Spleen (tissue), 11 donors: ENCODE measurements around the gene AFAP1L1. TPM values are rescaled to one million over a fixed set of nuclear protein-coding genes. Genes with fewer than 3 reads are reported as not detected.
"Not testable (repeated sequence)": the region's sequence is repeated elsewhere in the genome, so short reads cannot be mapped to it uniquely, and the experiment has no call there.

Experiments
- DNase-seq: peaks from one replicate; pipeline ENCODE4 v3.0.0-alpha.2; 2020
- H3K27ac ChIP-seq, 8 donors: fragments of 200-600 bp; sonication (generic) in 7 of 8; 1 replicate in 4 of 8; 2 replicates in 4 of 8; pipeline versions ENCODE4 v1.5.0 to v1.8.0; 2016 to 2021; ENCODE audit warnings: inconsistent platforms in 4 of 8, mild to moderate bottlenecking in 4 of 8, moderate library complexity in 1 of 8
- H3K27me3 ChIP-seq, 7 donors: fragments of 200-600 bp; sonication (generic) in 6 of 7; replicated peaks in 1 of 7; 1 replicate in 4 of 7; 2 replicates in 3 of 7; pipeline versions ENCODE4 v1.5.0 to v1.8.0; 2016 to 2021; ENCODE audit warnings: inconsistent platforms in 3 of 7, mild to moderate bottlenecking in 1 of 7
- H3K36me3 ChIP-seq, 6 donors: fragments of 200-600 bp; sonication (generic) in 5 of 6; 1 replicate in 4 of 6; 2 replicates in 2 of 6; pipeline versions ENCODE4 v1.5.0 to v1.8.0; 2016 to 2021; ENCODE audit warnings: inconsistent platforms in 2 of 6
- H3K4me1 ChIP-seq, 6 donors: fragments of 200-600 bp; sonication (generic) in 5 of 6; 1 replicate in 3 of 6; 2 replicates in 3 of 6; pipeline versions ENCODE4 v1.5.0 to v1.8.0; 2016 to 2021; ENCODE audit warnings: inconsistent platforms in 3 of 6
- H3K4me3 ChIP-seq, 8 donors: fragments of 200-600 bp; sonication (generic) in 7 of 8; 1 replicate in 4 of 8; 2 replicates in 4 of 8; pipeline versions ENCODE4 v1.5.0 to v1.8.0; 2016 to 2021; ENCODE audit warnings: inconsistent platforms in 4 of 8, mild to moderate bottlenecking in 4 of 8, moderate library complexity in 2 of 8
- H3K9me3 ChIP-seq, 8 donors: fragments of 200-600 bp; sonication (generic) in 7 of 8; 1 replicate in 4 of 8; 2 replicates in 4 of 8; pipeline versions ENCODE4 v1.5.0 to v1.8.0; 2016 to 2021; ENCODE audit warnings: inconsistent platforms in 4 of 8
- CTCF ChIP-seq, 11 experiments: fragments of 200-600 bp in 7 of 11; fragments of 450-650 bp in 4 of 11; sonication (generic) in 4 of 11; IDR thresholded peaks in 8 of 11; conservative IDR thresholded peaks in 3 of 11; 1 replicate in 7 of 11; 2 replicates in 4 of 11; pipeline versions ENCODE4 v1.4.0 to v1.8.0; 2016 to 2021; ENCODE audit warnings: antibody characterized with exemption in 11 of 11, inconsistent platforms in 4 of 11, mild to moderate bottlenecking in 1 of 11
- POLR2A ChIP-seq, 3 donors: fragments of 450-650 bp; IDR thresholded peaks; one replicate each; pipeline ENCODE4 v1.5.1; 2017; ENCODE audit warnings: antibody characterized with exemption in 3 of 3, mild to moderate bottlenecking in 1 of 3
- POLR2AphosphoS5 ChIP-seq, 3 donors: sonication (generic); formaldehyde crosslinking; IDR thresholded peaks; one replicate each; pipeline ENCODE4 v1.5.1; 2017; ENCODE audit warnings: antibody characterized with exemption in 3 of 3
- WGBS, 5 donors: extraction: QIAGEN DNeasy Blood & Tissue Kit in 3 of 5; methylation state at CpG; one replicate each; pipeline versions ENCODE4 v1.1.5 to v1.1.7; 2013 to 2018; 5-methylcytosine and 5-hydroxymethylcytosine counted together
- intact Hi-C: fragments of 100-400 bp; cut with DNase I; formaldehyde crosslinking; loops from one replicate; pipeline ENCODE4 v1.15.0; 2023; ENCODE audit warnings: low total_unique reads
- polyA plus RNA-seq, 3 donors: library from polyadenylated mRNA; stranded (reverse); fragments of 200-250 nt; gene quantifications; one replicate each; pipeline ENCODE4 v1.2.1, GENCODE V29; 2013
- total RNA-seq, 7 donors: library from RNA; depleted of rRNA in 3 of 7; stranded (reverse); fragments of >200 nt in 3 of 7; fragmentation: NEBNext Ultra II Directional in 4 of 7; extraction: Animal tissue kit (Norgen Biotek cat#: 25700) in 4 of 7; gene quantifications; one replicate each; pipeline versions ENCODE4 v1.1.0 to v1.2.1, GENCODE V29; 2016 to 2021
- donor health status: healthy with polysubstance abuse.
- donor health status: DM: no; HTN: no; CAD: no; lungs with moderate emphysema.
- donor health status: DM: no; HTN: no; CAD: no.
- donor health status: Bipolar disorder and iron deficiency.
- donor health status: healthy.
- donor health status: DM: no; HTN: no; CAD: no.
- donor health status: DM: yes; HTN: yes; CAD: no.

The AFAP1L1 gene
- total and polyA plus RNA-seq, 10 donors, result 1.7 to 21.8 (median 10.3) TPM

GRCh38 chr5:149271195-149271715, 404 bp upstream of the AFAP1L1 start:
- peak overlapping the region in 5 of 8 donors; percentile 41 to 70 (median 69) for H3K27ac ChIP-seq
- H3K36me3 ChIP-seq, result no peaks in the 10 kb centered on the region
- peak in 1 of 3 donors; percentile 54 for TF ChIP-seq POLR2AphosphoS5 (IDR thresholded peaks at IDR 0.05)
- no peak for TF ChIP-seq POLR2A (IDR thresholded peaks at IDR 0.05)
- peaks cover 0 to 42% (median 11%) of the 10 kb centered on the region in 7 donors for H3K27me3 ChIP-seq
- peaks cover 6 to 30% (median 22%) of the 10 kb centered on the region in 8 donors for H3K9me3 ChIP-seq
- 7 to 23% (median 9%) methylated on average over 15 to 40 of the region's 40 CpGs for WGBS, 5 donors
- intact Hi-C loops, result no loop called here
- no peak for DNase-seq
- H3K4me1 ChIP-seq, result peaks cover 0 to 37% (median 23%) of the 10 kb centered on the region in 6 donors
- H3K4me3 ChIP-seq, result peak overlapping the region in 7 of 8 donors; percentile 46 to 77 (median 52)

GRCh38 chr5:149272781-149273180, 1.1 kb downstream of the AFAP1L1 start:
- H3K36me3 ChIP-seq, DNase-seq, intact Hi-C loops: not testable (repeated sequence)
- H3K4me1 ChIP-seq, result peaks cover 0 to 37% (median 23%) of the 10 kb centered on the region in 6 donors
- peaks cover 6 to 24% (median 17%) of the 10 kb centered on the region in 8 donors for H3K9me3 ChIP-seq
- H3K27ac ChIP-seq, result peak overlapping the region in 2 of 8 donors; percentile 59 to 70
- H3K4me3 ChIP-seq, result peak overlapping the region in 7 of 8 donors; percentile 40 to 77 (median 52)
- WGBS, 5 donors, result 61 to 73% (median 64%) methylated on average over 13 to 16 of the region's 16 CpGs
- H3K27me3 ChIP-seq, result peaks cover 0 to 39% (median 11%) of the 10 kb centered on the region in 7 donors

GRCh38 chr5:149273237-149273636, 1.6 kb downstream of the AFAP1L1 start:
- peaks cover 0 to 39% (median 11%) of the 10 kb centered on the region in 7 donors for H3K27me3 ChIP-seq

GRCh38 chr5:149273950-149274349, 2.3 kb downstream of the AFAP1L1 start:
- whole genome bisulfite sequencing, 5 donors, result 62 to 79% (median 76%) methylated on average over 3 of the region's 3 CpGs
- Histone ChIP-seq H3K36me3 (no peaks in the 10 kb centered on the region), H3K9me3 (peaks cover under 1 to 13% (median 6%) of the 10 kb centered on the region in 8 donors), H3K4me1 (peaks cover 0 to 37% (median 23%) of the 10 kb centered on the region in 6 donors), H3K4me3 (no peak overlapping the region), H3K27me3 (peaks cover 0 to 39% (median 11%) of the 10 kb centered on the region in 7 donors), H3K27ac (peak overlapping the region in 1 of 8 donors; percentile 22)
- TF ChIP-seq POLR2A (IDR thresholded peaks at IDR 0.05), result no peak
- TF ChIP-seq POLR2AphosphoS5 (IDR thresholded peaks at IDR 0.05), result peak in 1 of 3 donors; percentile 12
- TF ChIP-seq CTCF (IDR thresholded peaks at IDR 0.05 in 8 of 11, conservative IDR thresholded peaks at IDR 0.05 in 3 of 11), result no peak
- no peak for DNase-seq
- intact Hi-C loops, result no loop called here

More at GRCh38 chr5:149273237-149273636, 1.6 kb downstream of the AFAP1L1 start:
- TF ChIP-seq POLR2AphosphoS5 (IDR thresholded peaks at IDR 0.05) (no peak), CTCF (IDR thresholded peaks at IDR 0.05 in 8 of 11, conservative IDR thresholded peaks at IDR 0.05 in 3 of 11) (no peak), POLR2A (IDR thresholded peaks at IDR 0.05) (no peak)
- Histone ChIP-seq H3K4me3 (peak overlapping the region in 3 of 8 donors; percentile 53 to 77 (median 63)), H3K36me3 (no peaks in the 10 kb centered on the region), H3K4me1 (peaks cover 0 to 37% (median 23%) of the 10 kb centered on the region in 6 donors), H3K27ac (no peak overlapping the region), H3K9me3 (peaks cover 6 to 20% (median 13%) of the 10 kb centered on the region in 8 donors)
- DNase-seq, result no peak
- WGBS, 5 donors, result 77 to 91% (median 89%) methylated on average over 5 of the region's 5 CpGs
- intact Hi-C loops, result no loop called here

GRCh38 chr5:149274939-149275338, 3.3 kb downstream of the AFAP1L1 start:
- Histone ChIP-seq H3K9me3 (peaks cover 0 to 3% (median 0%) of the 10 kb centered on the region in 8 donors), H3K27me3 (peaks cover 0 to 38% (median 11%) of the 10 kb centered on the region in 7 donors), H3K4me3 (no peak overlapping the region), H3K27ac (no peak overlapping the region), H3K36me3 (no peaks in the 10 kb centered on the region), H3K4me1 (peaks cover 0 to 40% (median 25%) of the 10 kb centered on the region in 6 donors)
- WGBS, 5 donors, result 83 to 100% (median 88%) methylated on average over 1 of the region's 1 CpG
- DNase-seq, result no peak
- intact Hi-C loops, result no loop called here
- TF ChIP-seq CTCF (IDR thresholded peaks at IDR 0.05 in 8 of 11, conservative IDR thresholded peaks at IDR 0.05 in 3 of 11) (no peak), POLR2AphosphoS5 (IDR thresholded peaks at IDR 0.05) (no peak), POLR2A (IDR thresholded peaks at IDR 0.05) (no peak)
